ENCODE results near the gene PDK4. TPM values are rescaled to one million over a fixed set of nuclear protein-coding genes. Genes with fewer than 3 reads are reported as not detected.
A peak's percentile ranks its signal among the peaks of the same experiment; 100 is the strongest.

Gene PDK4
- total and polyA plus RNA-seq, 2 donors from 2014 or later, result 45.0 to 106 TPM

DNA sequence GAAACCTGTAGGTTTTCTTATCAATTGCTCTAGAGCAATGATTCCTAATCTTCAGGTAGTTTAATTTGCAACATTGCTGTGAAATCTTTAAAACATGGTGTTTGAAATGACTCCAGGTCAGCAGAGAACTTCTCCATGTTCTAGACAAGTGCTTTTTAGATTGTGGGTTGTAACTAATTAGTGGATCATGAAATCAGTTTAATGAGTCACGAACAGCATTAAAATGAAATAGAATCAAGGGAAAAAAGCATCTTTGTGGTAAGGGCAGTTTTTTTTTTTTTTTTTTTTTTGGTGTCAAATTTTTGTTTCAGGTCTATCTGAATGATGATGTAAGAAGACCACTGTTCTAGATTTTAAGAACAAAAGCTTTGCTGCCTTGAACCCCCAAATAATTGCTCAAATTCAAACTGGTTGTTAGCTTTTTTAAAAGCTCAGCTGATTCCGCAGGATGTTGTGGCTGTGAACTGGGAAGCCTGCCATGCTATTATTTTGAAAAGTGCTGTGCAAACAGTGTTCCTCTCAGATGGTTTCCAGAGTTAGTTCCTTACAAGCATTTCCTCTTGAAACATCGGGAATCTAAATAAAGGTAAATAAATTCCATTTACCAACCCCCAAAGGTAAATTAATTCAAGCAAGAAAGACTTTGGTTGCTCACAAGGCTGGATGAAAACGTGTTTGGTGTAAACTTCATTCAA, 13.1 kb upstream of the PDK4 start:
- H3K9me3 ChIP-seq (ENCODE audit: control insufficient read depth in 2 of 3, insufficient read depth in 1 of 3, low read length in 3 of 3), result no peaks in the 10 kb centered on the region
- H3K9ac ChIP-seq (ENCODE audit: low read length in 3 of 3), result peak overlapping the region in 2 of 3 donors; percentile 14 to 41
- H3K4me1 ChIP-seq (ENCODE audit: control insufficient read depth in 2 of 3, insufficient read depth in 2 of 3, low read depth in 1 of 3, low read length in 3 of 3), result peaks cover 8 to 25% (median 11%) of the 10 kb centered on the region in 3 donors
- peak overlapping the region; percentile 96 for H3K27ac ChIP-seq (ENCODE audit: low read depth in 2 of 2, low read length in 2 of 2)
- no peaks in the 10 kb centered on the region for H3K36me3 ChIP-seq (ENCODE audit: control insufficient read depth in 2 of 3, insufficient read depth in 3 of 3, low read length in 3 of 3)
- peak overlapping the region in 2 of 3 donors; percentile 3 to 49 for H3K4me3 ChIP-seq (ENCODE audit: low read length in 3 of 3)
- DNase-seq, result peak in 4 of 5 donors; percentile 17 to 75 (median 52)
- intact Hi-C loops (cut with DNase I), result no loop called here
- H3K27me3 ChIP-seq (ENCODE audit: control insufficient read depth, insufficient read depth, low read length), result no peaks in the 10 kb centered on the region
- TF ChIP-seq, protein P1, sequence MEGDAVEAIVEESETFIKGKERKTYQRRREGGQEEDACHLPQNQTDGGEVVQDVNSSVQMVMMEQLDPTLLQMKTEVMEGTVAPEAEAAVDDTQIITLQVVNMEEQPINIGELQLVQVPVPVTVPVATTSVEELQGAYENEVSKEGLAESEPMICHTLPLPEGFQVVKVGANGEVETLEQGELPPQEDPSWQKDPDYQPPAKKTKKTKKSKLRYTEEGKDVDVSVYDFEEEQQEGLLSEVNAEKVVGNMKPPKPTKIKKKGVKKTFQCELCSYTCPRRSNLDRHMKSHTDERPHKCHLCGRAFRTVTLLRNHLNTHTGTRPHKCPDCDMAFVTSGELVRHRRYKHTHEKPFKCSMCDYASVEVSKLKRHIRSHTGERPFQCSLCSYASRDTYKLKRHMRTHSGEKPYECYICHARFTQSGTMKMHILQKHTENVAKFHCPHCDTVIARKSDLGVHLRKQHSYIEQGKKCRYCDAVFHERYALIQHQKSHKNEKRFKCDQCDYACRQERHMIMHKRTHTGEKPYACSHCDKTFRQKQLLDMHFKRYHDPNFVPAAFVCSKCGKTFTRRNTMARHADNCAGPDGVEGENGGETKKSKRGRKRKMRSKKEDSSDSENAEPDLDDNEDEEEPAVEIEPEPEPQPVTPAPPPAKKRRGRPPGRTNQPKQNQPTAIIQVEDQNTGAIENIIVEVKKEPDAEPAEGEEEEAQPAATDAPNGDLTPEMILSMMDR (IDR thresholded peaks at IDR 0.05; ENCODE audit: borderline replicate concordance, extremely low read depth, insufficient read depth), result no peak
- no peak for FAIRE-seq

DNA sequence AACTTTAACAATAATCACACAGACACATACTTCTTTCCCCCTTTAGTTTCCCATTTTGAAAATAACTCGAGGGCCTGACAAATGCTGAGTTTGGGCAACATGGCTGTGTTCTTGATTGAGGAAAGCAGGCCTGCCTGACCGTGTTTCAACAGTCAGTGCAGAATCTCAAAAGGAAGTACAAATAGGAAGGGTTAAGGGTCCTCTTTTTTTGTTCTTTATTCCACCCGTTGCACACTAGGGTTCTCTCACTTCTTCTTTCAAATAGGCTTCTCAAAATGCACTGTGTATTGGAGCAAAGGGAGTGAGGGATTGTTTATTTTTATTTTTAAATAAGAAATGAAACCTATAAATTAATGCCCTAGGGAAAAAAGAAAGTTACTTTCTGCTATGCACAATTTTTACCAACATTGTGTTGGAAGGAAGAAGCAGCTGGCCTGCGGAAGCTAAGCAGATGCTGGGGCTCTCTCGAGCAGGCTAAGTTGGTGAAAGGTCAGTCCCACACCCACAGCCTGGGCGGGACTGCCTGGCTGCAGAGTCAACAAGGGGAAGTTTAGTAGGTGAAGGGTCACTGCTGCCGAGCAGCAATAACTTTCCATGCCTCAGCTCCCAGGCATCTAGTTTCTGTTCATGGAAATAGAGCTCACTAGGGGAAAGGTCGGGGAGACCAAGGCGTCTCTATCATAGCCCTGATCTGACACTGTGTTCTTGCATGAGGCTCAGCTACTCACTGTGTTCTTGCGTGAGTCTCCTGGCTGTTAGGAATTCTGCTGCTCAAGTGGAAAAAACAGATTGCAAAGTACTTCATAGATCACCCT, 12.2 kb upstream of the PDK4 start:
- peak; percentile 98 for FAIRE-seq
- peak overlapping the region in 2 of 3 donors; percentile 7 to 35 for H3K4me3 ChIP-seq (ENCODE audit: low read length in 3 of 3)
- peak; percentile 95 to 98 (median 97) for DNase-seq
- intact Hi-C loops (cut with DNase I), result no loop called here
- H3K9ac ChIP-seq (ENCODE audit: low read length in 3 of 3), result peak overlapping the region in 2 of 3 donors; percentile 68 to 75
- peaks cover 8 to 25% (median 11%) of the 10 kb centered on the region in 3 donors for H3K4me1 ChIP-seq (ENCODE audit: control insufficient read depth in 2 of 3, insufficient read depth in 2 of 3, low read depth in 1 of 3, low read length in 3 of 3)
- peak overlapping the region; percentile 96 for H3K27ac ChIP-seq (ENCODE audit: low read depth in 2 of 2, low read length in 2 of 2)
- H3K27me3 ChIP-seq (ENCODE audit: control insufficient read depth, insufficient read depth, low read length), result no peaks in the 10 kb centered on the region
- TF ChIP-seq, protein P1 (IDR thresholded peaks at IDR 0.05; ENCODE audit: borderline replicate concordance, extremely low read depth, insufficient read depth), result no peak
- H3K36me3 ChIP-seq (ENCODE audit: control insufficient read depth in 2 of 3, insufficient read depth in 3 of 3, low read length in 3 of 3), result no peaks in the 10 kb centered on the region
- no peaks in the 10 kb centered on the region for H3K9me3 ChIP-seq (ENCODE audit: control insufficient read depth in 2 of 3, insufficient read depth in 1 of 3, low read length in 3 of 3)

DNA sequence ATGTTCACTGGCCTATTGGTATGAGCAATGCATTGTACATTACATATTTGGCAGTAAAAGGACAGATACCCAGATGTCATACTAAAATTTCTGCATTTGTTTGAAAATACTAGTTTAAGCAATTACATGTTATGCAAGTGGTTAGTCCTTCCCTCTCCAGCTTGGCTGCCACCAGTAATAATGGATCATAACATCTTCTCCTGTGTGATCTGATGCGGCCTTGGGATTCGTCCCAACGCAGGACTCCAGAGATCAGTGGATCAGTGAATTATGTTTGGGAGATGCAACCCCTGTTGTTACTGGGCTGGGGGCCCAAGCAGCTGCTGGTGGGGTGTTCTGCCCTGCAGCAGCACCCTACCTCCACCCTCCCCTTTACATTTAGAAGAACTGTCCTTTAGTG, 11.2 kb upstream of the PDK4 start:
- intact Hi-C loops (cut with DNase I), result no loop called here
- FAIRE-seq (no peak), DNase-seq (peak in 1 of 5 donors; percentile 14)
- H3K9me3 ChIP-seq (ENCODE audit: control insufficient read depth in 2 of 3, insufficient read depth in 1 of 3, low read length in 3 of 3), result no peaks in the 10 kb centered on the region
- H3K4me3 ChIP-seq (ENCODE audit: low read length in 3 of 3), result no peak overlapping the region
- H3K4me1 ChIP-seq (ENCODE audit: control insufficient read depth in 2 of 3, insufficient read depth in 2 of 3, low read depth in 1 of 3, low read length in 3 of 3), result peaks cover 8 to 25% (median 11%) of the 10 kb centered on the region in 3 donors
- peak overlapping the region in 1 of 3 donors; percentile 68 for H3K9ac ChIP-seq (ENCODE audit: low read length in 3 of 3)
- no peaks in the 10 kb centered on the region for H3K27me3 ChIP-seq (ENCODE audit: control insufficient read depth, insufficient read depth, low read length)
- peak overlapping the region; percentile 45 to 96 for H3K27ac ChIP-seq (ENCODE audit: low read depth in 2 of 2, low read length in 2 of 2)
- H3K36me3 ChIP-seq (ENCODE audit: control insufficient read depth in 2 of 3, insufficient read depth in 3 of 3, low read length in 3 of 3), result no peaks in the 10 kb centered on the region
- TF ChIP-seq, protein P1 (IDR thresholded peaks at IDR 0.05; ENCODE audit: borderline replicate concordance, extremely low read depth, insufficient read depth), result no peak

Data from kidney (tissue), 14 donors.